OCI-LY7 (cell line): ENCODE measurements around the gene GTF2IRD1. TPM values are rescaled to one million over a fixed set of nuclear protein-coding genes. Genes with fewer than 3 reads are reported as not detected.
"Not testable (repeated sequence)": the region's sequence is repeated elsewhere in the genome, so short reads cannot be mapped to it uniquely, and the experiment has no call there.

Experiments used
- BruUV-seq: library from RNA; stranded (reverse); fragments of 400-500 nt; replicated peaks from 2 replicates; lab custom pipeline; 2021; lab: Mats Ljungman, UMichigan
- CTCF ChIA-PET: fragments of 300-600 bp; sonication (Branson Sonifier 250); formaldehyde crosslinking; loops from one replicate; lab custom pipeline; 2022; ENCODE audit warnings: antibody characterized with exemption; ENCODE audit not compliant: unreplicated experiment; lab: Charles Lee
- POLR2A ChIA-PET: fragments of 300-600 bp; sonication (Branson Sonifier 250); formaldehyde crosslinking; loops from one replicate; lab custom pipeline; 2022; ENCODE audit warnings: antibody characterized with exemption; lab: Charles Lee
- DNase-seq: peaks from one replicate; pipeline ENCODE4 v3.0.0-alpha.2; 2015; ENCODE audit warnings: low spot score
- H2AFZ ChIP-seq: fragments of 200-600 bp; sonication (generic), shearing (Covaris generic); 2 replicates; pipeline ENCODE4 v1.6.1; 2014; ENCODE audit warnings: mild to moderate bottlenecking, antibody characterized with exemption, low read length, moderate library complexity
- H3K27ac ChIP-seq: fragments of 200-600 bp; sonication (generic); 2 replicates; pipeline ENCODE4 v1.5.1; 2014; ENCODE audit warnings: mixed run types, low read depth, mild to moderate bottlenecking, moderate library complexity, low read length, inconsistent platforms; ENCODE audit not compliant: poor library complexity, severe bottlenecking
- H3K36me3 ChIP-seq: fragments of 200-600 bp; sonication (generic); 2 replicates; pipeline ENCODE4 v1.6.1; 2014; ENCODE audit warnings: mild to moderate bottlenecking, antibody characterized with exemption, low read length, moderate library complexity, mixed read lengths; ENCODE audit not compliant: insufficient read depth
- H3K4me1 ChIP-seq: fragments of 200-600 bp; sonication (generic); 2 replicates; pipeline ENCODE4 v1.5.1; 2014; ENCODE audit warnings: mild to moderate bottlenecking, low read length; ENCODE audit not compliant: insufficient read depth, poor library complexity, severe bottlenecking
- H3K4me2 ChIP-seq: fragments of 200-600 bp; sonication (generic); 2 replicates; pipeline ENCODE4 v1.6.1; 2014; ENCODE audit warnings: mild to moderate bottlenecking, low read length
- H3K4me3 ChIP-seq: fragments of 200-600 bp; sonication (generic); 2 replicates; pipeline ENCODE4 v1.5.1; 2014; ENCODE audit warnings: mild to moderate bottlenecking, low read depth, low read length; ENCODE audit not compliant: poor library complexity, severe bottlenecking
- H3K79me2 ChIP-seq: fragments of 200-600 bp; sonication (generic); 2 replicates; pipeline ENCODE4 v1.6.1; 2016; ENCODE audit warnings: low read depth, mild to moderate bottlenecking, low read length, moderate library complexity, mixed read lengths; ENCODE audit not compliant: insufficient read depth
- H3K9me2 ChIP-seq: fragments of 200-600 bp; sonication (generic); 2 replicates; pipeline ENCODE4 v1.6.1; 2016; ENCODE audit warnings: mild to moderate bottlenecking, low read length, mixed read lengths; ENCODE audit not compliant: insufficient read depth
- H3K9me3 ChIP-seq: fragments of 200-600 bp; sonication (generic); 2 replicates; pipeline ENCODE4 v1.6.1; 2014; ENCODE audit warnings: mild to moderate bottlenecking, mixed run types, low read length, mixed read lengths
- H4K20me1 ChIP-seq: fragments of 200-600 bp; sonication (generic); 2 replicates; pipeline ENCODE4 v1.6.1; 2014; ENCODE audit warnings: mild to moderate bottlenecking, antibody characterized with exemption, low read length, moderate library complexity, mixed read lengths; ENCODE audit not compliant: insufficient read depth
- EZH2phosphoT487 ChIP-seq: fragments of 200-600 bp; sonication (generic); IDR thresholded peaks from 2 replicates; pipeline ENCODE4 v1.6.1; 2018; ENCODE audit warnings: low read depth, borderline replicate concordance, mild to moderate bottlenecking, mixed run types, antibody characterized with exemption, low read length, moderate library complexity, mixed read lengths
- intact Hi-C: fragments of 100-400 bp; cut with micrococcal nuclease; formaldehyde crosslinking; loops from one replicate; pipeline ENCODE4 v1.10.0; 2022; ENCODE audit not compliant: unreplicated experiment
- total RNA-seq, 2 experiments: library from RNA; depleted of rRNA in 1 of 2; stranded (reverse); fragments of >200 nt in 1 of 2; shearing (Covaris generic) in 1 of 2; gene quantifications; 2 replicates each; pipeline ENCODE4 v1.2.3, GENCODE V29; 2014 to 2022
- TF ChIP-seq, protein P1 (sequence below): fragments of 200-600 bp; sonication (generic); conservative IDR thresholded peaks from 2 replicates; pipeline ENCODE4 v1.5.1; 2014; ENCODE audit warnings: mild to moderate bottlenecking, antibody characterized with exemption, low read length, moderate library complexity, mixed read lengths

The GTF2IRD1 gene
- total RNA-seq, 2 experiments from 2014 or later = 4.4 to 34.3 TPM

GRCh38 chr7:74429153-74429747 lies 24.5 kb upstream of the GTF2IRD1 start:
- Histone ChIP-seq H2AFZ (no peak overlapping the region), H3K4me2 (no peak overlapping the region), H3K79me2 (no peaks in the 10 kb centered on the region), H3K9me2 (no peaks in the 10 kb centered on the region), H3K4me1 (no peaks in the 10 kb centered on the region), H3K9me3 (no peaks in the 10 kb centered on the region), H3K36me3 (no peaks in the 10 kb centered on the region), H4K20me1 (no peaks in the 10 kb centered on the region), H3K4me3 (no peak overlapping the region), H3K27ac (no peak overlapping the region)
- no peak for TF ChIP-seq EZH2phosphoT487
- TF ChIP-seq, protein P1, sequence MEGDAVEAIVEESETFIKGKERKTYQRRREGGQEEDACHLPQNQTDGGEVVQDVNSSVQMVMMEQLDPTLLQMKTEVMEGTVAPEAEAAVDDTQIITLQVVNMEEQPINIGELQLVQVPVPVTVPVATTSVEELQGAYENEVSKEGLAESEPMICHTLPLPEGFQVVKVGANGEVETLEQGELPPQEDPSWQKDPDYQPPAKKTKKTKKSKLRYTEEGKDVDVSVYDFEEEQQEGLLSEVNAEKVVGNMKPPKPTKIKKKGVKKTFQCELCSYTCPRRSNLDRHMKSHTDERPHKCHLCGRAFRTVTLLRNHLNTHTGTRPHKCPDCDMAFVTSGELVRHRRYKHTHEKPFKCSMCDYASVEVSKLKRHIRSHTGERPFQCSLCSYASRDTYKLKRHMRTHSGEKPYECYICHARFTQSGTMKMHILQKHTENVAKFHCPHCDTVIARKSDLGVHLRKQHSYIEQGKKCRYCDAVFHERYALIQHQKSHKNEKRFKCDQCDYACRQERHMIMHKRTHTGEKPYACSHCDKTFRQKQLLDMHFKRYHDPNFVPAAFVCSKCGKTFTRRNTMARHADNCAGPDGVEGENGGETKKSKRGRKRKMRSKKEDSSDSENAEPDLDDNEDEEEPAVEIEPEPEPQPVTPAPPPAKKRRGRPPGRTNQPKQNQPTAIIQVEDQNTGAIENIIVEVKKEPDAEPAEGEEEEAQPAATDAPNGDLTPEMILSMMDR = no peak
- no peak for DNase-seq
- ChIA-PET POLR2A (interaction anchor here (1.0 kb wide), 1 partner anchor 19 kb away, joined by 3 read pairs; no protein-coding TSS in a partner anchor), CTCF (no interaction called here)
- intact Hi-C loops = no loop called here
- BruUV-seq = no TSS peak

DNA sequence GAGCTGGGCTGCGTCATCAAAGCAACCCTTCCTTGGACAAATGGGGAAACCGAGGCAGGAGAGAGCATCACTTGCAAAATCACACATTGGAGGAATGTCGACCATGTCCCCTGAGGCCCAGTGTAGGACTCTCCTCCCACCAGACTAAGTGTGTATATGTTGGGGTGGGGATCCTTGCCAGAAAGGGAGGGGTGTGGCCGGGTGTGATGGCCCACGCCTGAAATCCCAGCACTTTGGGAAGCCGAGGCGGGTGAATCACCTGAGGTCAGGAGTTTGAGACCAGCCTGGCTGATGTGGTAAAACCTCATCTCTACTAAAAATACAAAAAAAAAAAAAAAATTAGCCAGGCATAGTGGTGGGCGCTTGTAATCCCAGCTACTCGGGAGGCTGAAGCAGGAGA lies 23.3 kb upstream of the GTF2IRD1 start:
- intact Hi-C loops, H3K4me2 ChIP-seq, CTCF ChIA-PET, DNase-seq, BruUV-seq, H2AFZ ChIP-seq, H3K27ac ChIP-seq, H4K20me1 ChIP-seq, H3K9me3 ChIP-seq, H3K9me2 ChIP-seq, H3K4me1 ChIP-seq, H3K36me3 ChIP-seq, H3K79me2 ChIP-seq, H3K4me3 ChIP-seq: not testable (repeated sequence)
- POLR2A ChIA-PET = interaction anchor here (1.0 kb wide), 1 partner anchor 20 kb away, joined by 3 read pairs; no protein-coding TSS in a partner anchor

GRCh38 chr7:74430961-74431466 lies 22.7 kb upstream of the GTF2IRD1 start:
- TF ChIP-seq, protein P1 = no peak
- no peak for TF ChIP-seq EZH2phosphoT487
- H3K9me2 ChIP-seq = no peaks in the 10 kb centered on the region
- no peaks in the 10 kb centered on the region for H3K36me3 ChIP-seq
- no TSS peak for BruUV-seq
- no peaks in the 10 kb centered on the region for H3K9me3 ChIP-seq
- intact Hi-C loops = no loop called here
- H3K4me2 ChIP-seq = no peak overlapping the region
- no peak for DNase-seq
- no peaks in the 10 kb centered on the region for H3K79me2 ChIP-seq
- H3K4me1 ChIP-seq = no peaks in the 10 kb centered on the region
- H3K4me3 ChIP-seq = no peak overlapping the region
- CTCF ChIA-PET = no interaction called here
- H3K27ac ChIP-seq = no peak overlapping the region
- H2AFZ ChIP-seq = no peak overlapping the region
- POLR2A ChIA-PET = interaction anchor here (0.5 kb wide), 1 partner anchor 152 kb away, joined by 4 read pairs; no protein-coding TSS in a partner anchor
- no peaks in the 10 kb centered on the region for H4K20me1 ChIP-seq

- H3K79me2 ChIP-seq, H3K27ac ChIP-seq, BruUV-seq, H3K36me3 ChIP-seq, H3K9me2 ChIP-seq, DNase-seq, H3K4me3 ChIP-seq, H3K4me1 ChIP-seq, H4K20me1 ChIP-seq, intact Hi-C loops, H3K9me3 ChIP-seq, H3K4me2 ChIP-seq, CTCF ChIA-PET, H2AFZ ChIP-seq: not testable (repeated sequence)
- POLR2A ChIA-PET = interaction anchor here (1.5 kb wide), 1 partner anchor 13 kb away, joined by 3 read pairs; no protein-coding TSS in a partner anchor
Measured at GRCh38 chr7:74437291-74437571, 16.5 kb upstream of the GTF2IRD1 start.
